ENCODE results near the gene CPXM2.
"Not testable (repeated sequence)": the region's sequence is repeated elsewhere in the genome, so short reads cannot be mapped to it uniquely, and the experiment has no call there.

The CPXM2 gene

GRCh38 chr10:123743441-123744223 lies 148.0 kb downstream of the CPXM2 start:
- Histone ChIP-seq H3K9ac (ENCODE audit: low read depth, low read length) (no peak overlapping the region), H3K9me3 (replicated peaks; ENCODE audit: low read length) (peaks cover 4% of the 10 kb centered on the region), H3K36me3 (ENCODE audit: insufficient read depth, low read length) (no peaks in the 10 kb centered on the region)

DNA sequence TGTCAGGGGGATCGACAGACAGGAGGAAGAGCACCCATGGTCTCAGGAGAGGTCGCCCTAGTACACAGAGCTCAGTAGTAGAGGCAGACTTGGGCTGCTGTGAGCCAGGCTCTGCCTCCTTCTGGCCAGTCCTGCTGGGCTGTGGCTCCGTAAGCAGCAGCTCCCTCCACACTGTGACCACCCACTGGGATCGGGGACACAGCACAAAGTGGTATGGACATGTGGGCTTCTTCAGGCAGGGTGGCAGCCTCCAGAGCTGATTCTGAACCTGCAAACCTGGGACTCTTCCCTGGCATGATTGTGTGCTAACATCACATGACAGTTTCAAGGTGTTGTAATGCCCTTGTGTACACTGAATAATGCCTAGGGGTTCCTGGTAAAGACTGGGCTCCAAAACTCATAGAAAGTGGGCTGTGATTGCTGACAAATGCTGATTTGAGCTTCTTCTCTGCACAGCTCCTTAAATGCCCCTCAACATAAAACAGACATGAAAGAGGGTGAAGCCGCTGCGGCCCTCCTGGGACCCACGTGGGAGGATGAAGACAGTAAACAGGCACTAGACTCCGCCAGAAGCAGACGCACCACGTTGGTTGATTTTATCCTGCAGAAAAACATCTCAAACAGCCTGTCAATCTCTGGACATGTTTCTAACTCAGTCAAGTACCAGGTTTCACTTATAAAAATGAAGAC lies 148.7 kb downstream of the CPXM2 start:
- Histone ChIP-seq H3K9ac (ENCODE audit: low read depth, low read length) (no peak overlapping the region), H3K36me3 (ENCODE audit: insufficient read depth, low read length) (no peaks in the 10 kb centered on the region), H3K4me3 (ENCODE audit: low read length) (no peak overlapping the region), H3K27me3 (ENCODE audit: control insufficient read depth, insufficient read depth, low read length) (no peaks in the 10 kb centered on the region), H3K4me2 (ENCODE audit: low read length) (no peak overlapping the region), H3K4me1 (ENCODE audit: control insufficient read depth, insufficient read depth, low read length) (no peaks in the 10 kb centered on the region), H3K9me3 (replicated peaks; ENCODE audit: low read length) (no peaks in the 10 kb centered on the region)

More at GRCh38 chr10:123743441-123744223, 148.0 kb downstream of the CPXM2 start:
- no peak overlapping the region for H3K4me2 ChIP-seq (ENCODE audit: low read length)
- H3K4me3 ChIP-seq (ENCODE audit: low read length): no peak overlapping the region
- H3K4me1 ChIP-seq (ENCODE audit: control insufficient read depth, insufficient read depth, low read length): no peaks in the 10 kb centered on the region
- no peaks in the 10 kb centered on the region for H3K27me3 ChIP-seq (ENCODE audit: control insufficient read depth, insufficient read depth, low read length)

DNA sequence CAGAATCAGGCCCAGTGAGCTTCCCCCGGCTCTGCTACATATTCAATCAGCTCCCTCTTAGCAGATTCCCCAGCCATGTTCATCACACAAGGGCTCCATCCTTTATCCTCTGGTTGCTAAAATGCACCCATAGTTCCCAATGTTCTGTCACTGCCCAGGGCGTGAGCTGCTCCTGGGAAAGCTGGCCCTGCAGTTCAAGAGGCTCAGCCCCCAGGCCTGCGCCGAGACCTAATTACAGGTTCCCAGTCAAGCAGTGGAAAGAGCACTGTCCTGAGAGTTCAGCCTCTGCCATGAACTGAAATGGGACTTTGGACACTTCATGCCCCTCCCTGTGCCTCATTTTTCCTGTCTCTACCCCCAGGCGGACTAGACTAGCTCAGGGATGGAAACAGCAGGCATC lies 149.9 kb downstream of the CPXM2 start:
- H3K4me3 ChIP-seq (ENCODE audit: low read length): no peak overlapping the region
- H3K36me3 ChIP-seq (ENCODE audit: insufficient read depth, low read length): no peaks in the 10 kb centered on the region
- H3K4me2 ChIP-seq (ENCODE audit: low read length): no peak overlapping the region
- no peaks in the 10 kb centered on the region for H3K9me3 ChIP-seq (replicated peaks; ENCODE audit: low read length)
- no peaks in the 10 kb centered on the region for H3K4me1 ChIP-seq (ENCODE audit: control insufficient read depth, insufficient read depth, low read length)
- H3K9ac ChIP-seq (ENCODE audit: low read depth, low read length): no peak overlapping the region
- no peaks in the 10 kb centered on the region for H3K27me3 ChIP-seq (ENCODE audit: control insufficient read depth, insufficient read depth, low read length)

DNA sequence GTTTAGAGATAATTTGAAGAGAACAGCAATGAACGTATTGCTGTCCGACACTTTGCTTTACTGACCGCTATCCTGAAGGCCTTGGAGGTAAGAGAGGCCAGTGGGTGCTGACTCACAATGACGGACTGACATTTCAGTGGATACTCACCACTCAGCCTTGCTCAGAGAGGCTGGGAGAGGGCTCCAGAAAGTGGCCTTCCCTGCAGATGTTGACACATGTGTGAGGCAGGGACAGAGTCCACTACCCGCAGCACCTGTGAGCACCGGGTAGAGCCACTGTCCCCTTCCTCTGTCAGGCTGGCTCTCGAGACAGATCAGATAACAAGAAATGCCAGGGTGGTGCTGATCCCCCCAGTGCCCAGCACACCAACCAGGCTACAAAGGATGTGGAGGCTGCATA lies 150.5 kb downstream of the CPXM2 start:
- no peaks in the 10 kb centered on the region for H3K36me3 ChIP-seq (ENCODE audit: insufficient read depth, low read length)
- no peaks in the 10 kb centered on the region for H3K27me3 ChIP-seq (ENCODE audit: control insufficient read depth, insufficient read depth, low read length)
- no peak overlapping the region for H3K4me2 ChIP-seq (ENCODE audit: low read length)
- H3K9me3 ChIP-seq (replicated peaks; ENCODE audit: low read length): no peaks in the 10 kb centered on the region
- H3K9ac ChIP-seq (ENCODE audit: low read depth, low read length): no peak overlapping the region
- H3K4me1 ChIP-seq (ENCODE audit: control insufficient read depth, insufficient read depth, low read length): no peaks in the 10 kb centered on the region
- H3K4me3 ChIP-seq (ENCODE audit: low read length): no peak overlapping the region

DNA sequence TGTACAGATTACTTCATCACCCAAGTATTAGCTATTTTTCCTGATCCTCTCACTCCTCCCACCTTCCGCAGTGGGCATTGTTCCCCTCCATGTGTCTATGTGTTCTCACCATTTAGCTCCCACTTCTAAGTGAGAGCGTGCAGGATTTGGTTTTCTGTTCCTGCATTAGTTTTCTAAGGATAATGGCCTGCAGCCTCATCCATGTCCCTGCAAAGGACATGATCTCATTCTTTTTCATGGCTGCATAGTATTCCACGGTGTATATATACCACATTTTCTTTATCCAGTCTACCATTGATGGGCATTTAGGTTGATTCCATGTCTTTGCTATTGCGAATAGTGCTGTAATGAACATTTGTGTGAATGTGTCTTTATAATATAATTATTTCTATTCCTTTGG lies 154.7 kb downstream of the CPXM2 start:
- not testable (repeated sequence) for H3K4me2 ChIP-seq (ENCODE audit: low read length); H3K36me3 ChIP-seq (ENCODE audit: insufficient read depth, low read length); H3K9ac ChIP-seq (ENCODE audit: low read depth, low read length); H3K4me3 ChIP-seq (ENCODE audit: low read length); H3K27me3 ChIP-seq (ENCODE audit: control insufficient read depth, insufficient read depth, low read length); H3K9me3 ChIP-seq (replicated peaks; ENCODE audit: low read length); H3K4me1 ChIP-seq (ENCODE audit: control insufficient read depth, insufficient read depth, low read length)

DNA sequence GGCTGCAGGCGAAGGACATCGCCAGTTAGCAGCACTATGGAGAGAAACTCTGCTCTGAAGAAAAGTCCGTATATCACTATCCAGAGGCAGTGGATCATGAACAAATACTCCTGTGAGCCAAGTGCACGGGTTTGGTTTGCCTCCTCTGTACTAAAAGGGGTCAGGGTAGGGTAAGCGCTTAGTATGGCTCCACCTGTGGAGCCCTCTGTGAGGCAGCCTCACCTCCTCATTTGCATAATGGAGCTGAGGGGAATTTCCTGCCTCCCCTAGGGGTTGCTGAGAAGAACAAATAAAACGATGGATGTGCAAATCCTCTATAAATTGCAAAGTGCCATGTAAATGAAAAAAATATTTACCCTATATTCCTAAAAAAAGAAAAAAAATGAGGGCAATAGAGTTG lies 162.1 kb downstream of the CPXM2 start:
- H3K9me3 ChIP-seq (replicated peaks; ENCODE audit: low read length): peaks cover 11% of the 10 kb centered on the region
- no peak overlapping the region for H3K4me2 ChIP-seq (ENCODE audit: low read length)
- no peaks in the 10 kb centered on the region for H3K4me1 ChIP-seq (ENCODE audit: control insufficient read depth, insufficient read depth, low read length)
- no peak overlapping the region for H3K9ac ChIP-seq (ENCODE audit: low read depth, low read length)
- H3K36me3 ChIP-seq (ENCODE audit: insufficient read depth, low read length): no peaks in the 10 kb centered on the region
- no peaks in the 10 kb centered on the region for H3K27me3 ChIP-seq (ENCODE audit: control insufficient read depth, insufficient read depth, low read length)
- no peak overlapping the region for H3K4me3 ChIP-seq (ENCODE audit: low read length)

DNA sequence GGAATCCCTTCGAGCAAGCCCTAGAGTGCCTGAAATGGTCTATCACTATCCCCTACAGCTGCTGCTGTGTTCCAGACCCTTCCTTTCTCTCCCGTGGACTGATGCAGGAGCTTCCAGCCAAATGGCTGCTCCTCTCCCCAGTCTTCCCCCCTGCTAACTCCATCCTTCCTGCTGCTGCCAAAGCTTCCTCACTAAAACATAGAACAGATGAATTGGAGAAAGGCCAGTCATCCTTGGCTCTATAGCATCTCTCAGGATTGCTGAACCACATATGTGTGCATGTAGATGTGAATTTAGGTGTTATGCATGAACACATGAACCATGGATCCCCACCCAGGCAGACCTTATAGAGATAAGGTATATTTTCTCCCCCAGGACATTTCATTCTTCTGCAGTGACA lies 164.8 kb downstream of the CPXM2 start:
- Histone ChIP-seq H3K36me3 (ENCODE audit: insufficient read depth, low read length) (no peaks in the 10 kb centered on the region), H3K4me2 (ENCODE audit: low read length) (no peak overlapping the region), H3K9me3 (replicated peaks; ENCODE audit: low read length) (peaks cover 17% of the 10 kb centered on the region), H3K4me1 (ENCODE audit: control insufficient read depth, insufficient read depth, low read length) (no peaks in the 10 kb centered on the region), H3K27me3 (ENCODE audit: control insufficient read depth, insufficient read depth, low read length) (no peaks in the 10 kb centered on the region), H3K4me3 (ENCODE audit: low read length) (no peak overlapping the region), H3K9ac (ENCODE audit: low read depth, low read length) (no peak overlapping the region)

- peaks cover 17% of the 10 kb centered on the region for H3K9me3 ChIP-seq (replicated peaks; ENCODE audit: low read length)
- no peaks in the 10 kb centered on the region for H3K36me3 ChIP-seq (ENCODE audit: insufficient read depth, low read length)
- H3K4me2 ChIP-seq (ENCODE audit: low read length): no peak overlapping the region
- H3K9ac ChIP-seq (ENCODE audit: low read depth, low read length): no peak overlapping the region
- no peaks in the 10 kb centered on the region for H3K27me3 ChIP-seq (ENCODE audit: control insufficient read depth, insufficient read depth, low read length)
- no peaks in the 10 kb centered on the region for H3K4me1 ChIP-seq (ENCODE audit: control insufficient read depth, insufficient read depth, low read length)
- H3K4me3 ChIP-seq (ENCODE audit: low read length): no peak overlapping the region
Measured at GRCh38 chr10:123726381-123726780, 165.2 kb downstream of the CPXM2 start.

DNA sequence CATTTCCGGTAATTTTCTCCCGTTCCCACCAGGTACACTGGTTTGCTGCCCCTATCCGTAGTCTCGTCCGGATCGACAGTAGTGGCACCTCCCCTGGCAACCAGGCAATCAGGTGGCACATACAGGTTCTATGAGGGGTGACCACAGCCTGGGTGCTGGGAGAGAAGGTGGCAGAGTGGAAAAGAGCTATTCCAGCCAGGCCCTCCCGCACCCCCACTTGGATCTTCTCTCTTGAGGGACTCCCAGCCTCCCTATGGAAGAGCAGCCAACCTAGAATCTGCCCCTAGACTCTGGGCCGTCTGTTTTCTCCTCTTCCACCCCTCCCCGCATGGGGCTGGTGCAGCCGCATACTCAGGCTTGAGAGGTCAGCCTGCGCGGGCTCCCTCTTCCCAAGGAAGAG lies 166.9 kb downstream of the CPXM2 start:
- Histone ChIP-seq H3K4me2 (ENCODE audit: low read length) (no peak overlapping the region), H3K27me3 (ENCODE audit: control insufficient read depth, insufficient read depth, low read length) (no peaks in the 10 kb centered on the region), H3K9me3 (replicated peaks; ENCODE audit: low read length) (peaks cover 15% of the 10 kb centered on the region), H3K36me3 (ENCODE audit: insufficient read depth, low read length) (no peaks in the 10 kb centered on the region), H3K4me3 (ENCODE audit: low read length) (no peak overlapping the region), H3K4me1 (ENCODE audit: control insufficient read depth, insufficient read depth, low read length) (no peaks in the 10 kb centered on the region), H3K9ac (ENCODE audit: low read depth, low read length) (no peak overlapping the region)

GRCh38 chr10:123722351-123722750 lies 169.3 kb downstream of the CPXM2 start:
- H3K36me3 ChIP-seq (ENCODE audit: insufficient read depth, low read length): no peaks in the 10 kb centered on the region
- no peak overlapping the region for H3K4me2 ChIP-seq (ENCODE audit: low read length)
- H3K27me3 ChIP-seq (ENCODE audit: control insufficient read depth, insufficient read depth, low read length): no peaks in the 10 kb centered on the region
- no peaks in the 10 kb centered on the region for H3K4me1 ChIP-seq (ENCODE audit: control insufficient read depth, insufficient read depth, low read length)
- H3K4me3 ChIP-seq (ENCODE audit: low read length): no peak overlapping the region
- peaks cover 14% of the 10 kb centered on the region for H3K9me3 ChIP-seq (replicated peaks; ENCODE audit: low read length)
- no peak overlapping the region for H3K9ac ChIP-seq (ENCODE audit: low read depth, low read length)

GRCh38 chr10:123721441-123722049 lies 170.1 kb downstream of the CPXM2 start:
- no peak overlapping the region for H3K4me3 ChIP-seq (ENCODE audit: low read length)
- H3K9ac ChIP-seq (ENCODE audit: low read depth, low read length): no peak overlapping the region
- no peaks in the 10 kb centered on the region for H3K27me3 ChIP-seq (ENCODE audit: control insufficient read depth, insufficient read depth, low read length)
- no peaks in the 10 kb centered on the region for H3K4me1 ChIP-seq (ENCODE audit: control insufficient read depth, insufficient read depth, low read length)
- peaks cover 16% of the 10 kb centered on the region for H3K9me3 ChIP-seq (replicated peaks; ENCODE audit: low read length)
- no peaks in the 10 kb centered on the region for H3K36me3 ChIP-seq (ENCODE audit: insufficient read depth, low read length)
- H3K4me2 ChIP-seq (ENCODE audit: low read length): no peak overlapping the region
